HG03159 (cell line): Measurements from ENCODE around the gene KRT13.

Source experiments
- ATAC-seq: cut with Tn5 transposase; IDR thresholded peaks from one replicate; pipeline ENCODE4 v1.9.1; 2021; ENCODE audit warnings: mild to moderate bottlenecking, moderate library complexity; ENCODE audit not compliant: unreplicated experiment

KRT13 gene

DNA sequence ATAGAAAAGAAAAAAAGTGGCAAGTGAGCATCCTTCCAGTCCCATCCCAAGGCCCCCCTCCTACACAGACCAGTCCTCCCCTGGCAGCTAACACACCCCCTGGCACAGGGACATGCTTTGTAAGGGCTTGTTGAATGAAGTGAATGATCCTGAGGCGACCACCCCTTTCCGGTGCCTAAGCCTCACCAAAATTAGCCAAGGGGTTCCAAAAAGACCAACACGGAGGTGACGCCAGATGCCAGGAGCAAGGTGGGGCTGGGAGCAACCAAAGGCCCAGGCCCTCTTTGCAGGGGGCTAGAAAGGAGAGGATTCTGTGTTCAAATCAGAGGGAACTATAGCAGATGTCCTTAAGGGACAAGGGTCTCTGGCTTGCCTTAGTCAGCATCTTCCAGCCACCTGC is 30.0 kb downstream of the KRT13 start:
- ATAC-seq, result no peak

DNA sequence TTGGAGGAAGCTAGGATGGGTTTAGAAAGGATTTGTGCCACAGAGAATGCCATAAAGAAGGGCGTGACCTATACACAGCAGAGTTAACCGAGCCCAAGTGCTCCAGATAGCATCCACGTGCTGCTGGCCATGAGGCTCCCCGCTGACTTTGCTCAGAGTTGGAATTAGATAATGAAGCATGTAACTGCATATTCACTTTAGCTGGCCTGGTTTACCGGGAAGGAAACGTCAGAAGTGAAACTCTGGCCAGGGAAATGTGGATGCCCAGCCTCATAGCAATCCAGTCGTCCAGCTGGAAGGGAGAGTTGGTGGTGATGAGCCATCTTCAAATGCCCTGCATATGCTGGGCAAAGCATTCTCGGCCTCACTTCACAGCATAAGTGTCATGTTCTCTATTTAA is 30.5 kb downstream of the KRT13 start:
- ATAC-seq, result no peak

DNA sequence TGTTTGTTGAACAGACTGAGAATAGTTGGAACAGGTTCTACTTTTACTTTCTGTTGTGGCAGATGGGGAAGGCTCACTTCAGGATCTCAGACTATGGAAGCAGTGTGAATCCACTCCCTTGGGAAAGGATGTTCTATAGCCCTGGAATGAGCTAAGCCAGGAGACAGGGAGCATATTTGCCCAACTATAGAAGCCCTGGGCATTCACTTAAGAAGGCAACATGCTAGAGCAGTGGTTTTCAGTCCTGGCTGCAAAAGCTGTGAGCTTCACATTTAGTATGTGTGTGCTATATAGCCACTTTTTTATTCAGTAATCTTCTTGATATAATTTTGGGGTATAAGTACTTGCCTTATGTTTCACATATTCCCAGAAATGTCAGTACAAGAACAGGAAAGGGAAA is 37.1 kb downstream of the KRT13 start:
- no peak for ATAC-seq

DNA sequence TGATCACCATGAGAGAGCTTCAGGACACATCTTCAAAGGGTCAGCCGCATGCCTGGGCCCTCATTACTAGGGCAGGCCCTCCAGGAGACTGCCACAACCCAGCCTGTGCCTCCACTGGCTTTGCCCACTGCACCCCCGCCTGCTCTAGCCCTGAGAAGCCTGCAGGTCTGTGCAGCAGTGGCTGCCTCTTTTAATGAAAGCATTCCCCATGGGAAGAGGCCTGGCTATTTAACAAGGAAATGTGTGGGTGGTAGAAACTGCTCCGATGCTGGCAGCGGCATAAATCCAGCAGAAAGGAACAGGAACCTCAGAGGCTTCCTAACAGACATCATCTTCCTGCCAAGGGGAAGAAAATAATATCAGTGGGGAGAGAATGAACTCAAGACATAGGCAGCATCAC is 37.9 kb downstream of the KRT13 start:
- no peak for ATAC-seq

DNA sequence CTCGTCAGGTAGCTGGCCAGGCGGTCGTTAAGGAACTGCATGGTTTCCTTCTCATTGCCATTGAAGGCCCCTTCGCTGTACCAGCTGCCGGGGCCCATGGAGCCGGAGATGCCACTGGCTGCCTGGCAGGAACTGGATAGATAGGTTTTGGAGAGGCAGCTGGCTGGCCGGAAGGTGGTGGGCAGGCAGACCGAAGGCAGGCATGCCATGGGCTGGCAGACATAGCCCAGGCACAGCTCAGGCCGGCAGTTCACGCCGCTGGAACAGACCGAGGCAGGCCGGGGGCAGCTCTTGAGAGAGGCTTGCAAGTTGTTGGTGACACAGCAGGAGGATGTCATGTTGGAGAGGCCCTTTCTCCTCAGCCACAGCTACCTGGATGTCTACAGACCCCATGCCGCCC is 38.4 kb downstream of the KRT13 start, which contains the start of gene KRT32:
Gene KRT32, minus strand, starts transcription at position 399 of the 400 bp plus-strand sequence. Its CDS starts 61 bp downstream, at position 338.
- no peak for ATAC-seq

GRCh38 chr17:41464682-41465081 is 40.7 kb downstream of the KRT13 start:
- no peak for ATAC-seq

DNA sequence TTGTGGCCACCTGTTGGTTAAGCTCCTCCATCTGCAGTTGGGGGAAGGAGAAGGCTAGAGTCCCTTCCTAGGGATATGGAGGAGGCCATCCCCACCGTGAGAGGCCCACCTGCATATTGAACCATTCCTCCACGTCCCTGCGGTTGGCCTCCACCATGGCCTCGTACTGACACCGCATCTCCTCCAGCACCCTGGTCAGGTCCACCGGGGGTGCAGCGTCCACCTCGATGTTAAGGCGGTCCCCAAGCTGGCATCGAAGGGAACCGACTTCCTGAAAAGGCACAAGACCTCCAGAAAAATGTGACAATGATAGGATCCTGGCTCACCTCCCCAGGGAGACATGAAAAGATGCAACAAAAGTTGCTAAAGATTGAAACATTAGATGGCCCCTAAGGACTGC is 41.2 kb downstream of the KRT13 start:
- no peak for ATAC-seq

DNA sequence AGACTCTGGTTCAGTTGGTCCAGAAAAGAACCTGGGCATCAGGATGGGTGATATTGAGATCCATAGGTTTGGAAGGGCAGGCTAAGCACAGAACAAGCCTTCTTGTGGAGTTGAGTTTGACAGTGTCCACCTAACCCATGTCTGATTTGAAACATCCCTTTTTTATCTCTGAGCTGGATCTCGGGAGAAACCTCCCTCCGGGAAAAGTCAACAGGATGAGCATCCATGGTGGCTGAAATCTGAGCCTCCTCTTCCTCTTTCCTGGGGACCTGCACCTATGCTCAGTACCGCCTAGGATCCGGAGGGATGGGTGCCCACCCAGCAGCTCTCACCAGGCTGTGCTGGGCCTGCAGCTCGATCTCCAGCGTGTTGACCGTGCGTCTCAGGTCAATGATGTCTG is 41.7 kb downstream of the KRT13 start:
- ATAC-seq, result no peak

GRCh38 chr17:41462705-41463104 is 42.7 kb downstream of the KRT13 start:
- ATAC-seq, result no peak

DNA sequence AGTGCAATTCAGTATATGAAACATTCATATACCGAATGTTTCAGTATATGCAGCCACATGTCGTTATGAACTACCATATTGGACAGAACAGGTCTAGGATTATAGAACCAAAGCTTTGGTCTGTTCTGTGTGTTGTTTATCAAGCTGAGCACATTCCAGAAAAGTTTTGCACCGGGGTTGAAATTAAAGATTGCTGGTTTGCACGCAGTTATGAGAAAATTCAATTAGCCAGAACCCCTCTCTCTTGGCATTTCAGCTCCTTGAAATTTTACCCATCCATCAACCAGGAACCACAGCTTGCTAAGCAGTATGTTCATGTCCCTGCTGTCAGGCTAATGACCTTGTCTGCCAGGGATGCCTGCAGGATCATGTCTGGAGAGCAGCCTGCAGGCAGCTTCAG is 47.7 kb downstream of the KRT13 start:
- no peak for ATAC-seq

- ATAC-seq, result no peak
Observed at GRCh38 chr17:41456204-41456603, 49.2 kb downstream of the KRT13 start.

DNA sequence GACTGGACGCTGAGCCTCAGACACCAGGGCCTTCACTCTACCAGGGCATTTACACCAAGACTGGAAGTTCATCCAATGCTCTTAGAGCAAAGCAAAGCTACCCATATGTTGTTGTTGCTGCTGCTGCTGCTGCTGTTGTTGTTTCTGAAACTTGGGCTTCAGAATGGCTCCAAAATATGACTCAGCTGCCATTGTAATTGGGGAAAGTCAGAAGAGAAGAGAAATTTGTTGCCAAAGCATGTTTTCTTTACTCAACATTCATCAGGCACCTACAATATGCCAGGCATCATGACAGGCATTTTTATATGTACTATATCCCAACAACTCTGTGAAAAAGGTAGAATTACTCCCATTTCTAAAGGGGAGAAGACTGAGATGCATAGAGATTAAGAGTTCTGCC is 50.2 kb downstream of the KRT13 start:
- no peak for ATAC-seq

GRCh38 chr17:41453066-41453465 is 52.3 kb downstream of the KRT13 start:
- no peak for ATAC-seq

DNA sequence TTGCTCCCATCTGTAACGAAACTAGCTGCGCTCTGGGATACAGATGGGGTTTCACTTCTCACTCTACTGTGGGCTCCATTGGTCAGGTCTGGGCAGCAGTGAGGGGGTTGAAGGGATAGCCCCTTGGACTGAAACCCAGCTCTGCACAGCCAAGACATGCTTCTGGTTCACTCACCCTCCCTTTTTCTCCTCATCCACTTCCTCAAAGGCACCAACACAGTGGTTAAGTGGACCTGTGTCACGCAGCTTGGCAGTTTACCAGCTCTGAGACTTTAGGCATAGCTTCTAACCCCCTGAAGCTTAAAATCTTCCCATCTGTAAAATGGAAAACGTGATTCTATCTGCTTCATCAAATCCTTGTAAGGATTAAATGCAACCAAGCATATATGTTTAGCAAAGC is 53.1 kb downstream of the KRT13 start:
- ATAC-seq, result no peak

DNA sequence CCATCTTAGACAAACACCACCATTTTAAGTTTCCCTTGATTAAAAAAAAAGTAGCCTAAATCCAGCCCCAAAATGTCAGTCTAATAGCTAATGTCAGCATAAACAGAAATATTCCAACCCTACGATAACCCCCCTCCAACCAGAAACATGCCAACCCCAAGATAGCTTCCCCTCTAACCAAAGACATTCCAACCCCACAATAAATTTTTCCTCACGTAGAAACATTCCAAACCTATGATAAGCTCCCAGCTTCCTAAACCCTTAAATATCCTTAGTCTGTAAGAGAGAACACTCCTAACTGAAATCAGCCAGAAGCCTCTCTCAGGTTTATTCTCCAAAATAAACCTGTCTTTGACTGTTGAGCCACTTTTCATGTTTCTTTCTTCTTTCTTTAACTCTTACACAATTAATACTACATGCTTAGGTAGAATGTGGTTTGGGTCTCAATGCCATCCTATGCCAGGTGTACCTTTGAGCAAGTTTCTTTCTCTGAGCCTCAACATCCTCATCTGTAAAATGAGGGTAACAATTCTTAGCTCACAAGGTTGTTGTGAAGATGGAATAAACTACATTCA is 54.2 kb downstream of the KRT13 start:
- ATAC-seq, result no peak
